ENCODE results near the gene MTFR1L. TPM values are rescaled to one million over a fixed set of nuclear protein-coding genes. Genes with fewer than 3 reads are reported as not detected.

Gene MTFR1L
- total RNA-seq, 1 experiment from 2014 or later = 47.5 TPM

DNA sequence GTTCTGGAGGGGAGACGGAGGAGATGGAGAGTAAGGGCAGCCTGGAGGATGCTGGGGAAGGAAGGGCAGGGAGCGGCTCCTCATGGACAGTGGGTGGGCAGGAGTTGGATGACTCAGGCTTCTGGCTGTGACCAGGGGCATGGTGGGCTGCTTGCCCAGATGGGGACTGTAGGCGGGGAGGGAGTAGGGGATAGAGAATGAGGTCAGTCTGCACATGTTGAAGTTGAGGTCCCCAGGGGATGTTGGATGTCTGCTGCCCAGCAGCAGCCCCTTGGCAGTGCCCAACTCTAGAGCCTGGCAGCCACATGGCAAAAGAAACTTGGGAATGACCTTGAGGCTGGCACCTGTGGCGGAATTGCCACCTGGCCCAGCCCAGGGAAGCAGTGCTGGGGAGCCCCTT is 13.3 kb upstream of the MTFR1L start:
- no peak for DNase-seq (ENCODE audit: low read depth)

DNA sequence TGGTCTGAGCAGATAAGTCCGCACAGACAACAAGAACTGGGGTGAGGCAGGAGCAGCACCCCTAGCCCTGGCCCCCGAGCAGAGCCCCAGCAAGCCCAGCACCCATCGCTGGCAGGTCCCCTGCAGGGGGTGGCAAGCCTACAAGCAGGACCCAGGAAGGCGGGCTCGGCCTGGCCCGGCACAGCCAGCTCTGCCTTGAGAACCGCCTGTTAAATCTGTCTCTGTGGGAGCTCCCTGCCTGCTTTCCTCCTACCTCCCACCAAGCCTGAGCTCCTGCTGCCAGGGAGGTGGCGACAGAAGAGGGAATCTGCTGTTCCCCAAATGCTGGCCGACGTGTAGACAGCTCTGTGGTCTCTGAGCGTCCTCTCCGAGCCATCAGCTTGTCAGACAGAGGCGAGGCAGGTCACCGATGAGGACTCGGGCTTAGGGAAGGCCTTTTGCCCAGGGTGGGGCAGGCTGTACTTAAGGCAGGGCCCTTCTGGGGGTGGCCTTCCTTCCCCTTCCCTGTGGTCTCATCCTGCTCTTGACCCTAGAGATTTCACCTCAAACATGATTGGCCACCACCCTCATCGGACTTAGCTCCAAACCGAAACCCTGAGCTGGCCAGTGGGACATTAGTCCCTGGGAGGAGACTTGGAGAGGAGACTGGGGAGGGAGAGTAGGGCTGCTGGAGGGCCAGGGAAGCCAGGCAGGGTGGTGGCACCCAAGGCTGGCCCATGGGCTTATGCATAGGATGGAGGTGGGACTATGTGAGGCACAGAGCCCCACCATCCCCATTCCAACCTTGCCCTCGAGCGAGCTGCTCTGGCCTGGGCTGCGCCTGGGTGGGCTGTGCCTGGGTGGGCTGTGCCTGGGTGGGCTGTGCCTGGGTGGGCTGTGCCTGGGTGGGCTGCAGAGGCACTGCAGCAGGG is 12.0 kb upstream of the MTFR1L start:
- DNase-seq (ENCODE audit: low read depth) = no peak

DNA sequence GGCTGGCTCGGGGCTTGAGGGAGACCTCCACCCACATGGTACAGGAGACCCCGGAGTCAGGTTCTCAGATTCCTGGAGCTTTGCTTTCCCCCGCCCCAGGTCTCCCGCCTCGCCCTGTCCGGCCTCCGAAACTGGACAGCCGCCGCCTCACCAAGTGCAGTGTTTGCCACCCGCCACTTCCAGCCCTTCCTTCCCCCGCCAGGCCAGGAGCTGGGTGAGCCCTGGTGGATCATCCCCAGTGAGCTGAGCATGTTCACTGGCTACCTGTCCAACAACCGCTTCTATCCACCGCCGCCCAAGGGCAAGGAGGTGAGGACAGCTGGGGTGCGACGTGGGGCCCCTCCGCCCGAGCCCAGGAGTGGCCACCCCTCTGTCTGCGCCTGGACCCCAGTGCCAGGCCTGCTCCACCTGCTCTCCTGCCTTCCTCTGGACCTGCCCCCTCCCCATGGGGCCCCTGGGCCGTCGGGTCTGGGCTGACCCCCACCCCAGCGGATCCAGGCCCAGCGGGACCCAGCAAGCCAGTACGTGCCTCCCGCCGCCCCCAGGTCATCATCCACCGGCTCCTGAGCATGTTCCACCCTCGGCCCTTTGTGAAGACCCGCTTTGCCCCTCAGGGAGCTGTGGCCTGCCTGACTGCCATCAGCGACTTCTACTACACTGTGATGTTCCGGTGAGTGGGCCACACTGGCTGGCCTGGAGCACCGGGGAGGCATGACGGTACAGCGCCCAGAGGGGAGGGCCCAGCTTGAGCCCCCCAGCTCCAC is 11.1 kb upstream of the MTFR1L start:
- DNase-seq (ENCODE audit: low read depth) = no peak

DNA sequence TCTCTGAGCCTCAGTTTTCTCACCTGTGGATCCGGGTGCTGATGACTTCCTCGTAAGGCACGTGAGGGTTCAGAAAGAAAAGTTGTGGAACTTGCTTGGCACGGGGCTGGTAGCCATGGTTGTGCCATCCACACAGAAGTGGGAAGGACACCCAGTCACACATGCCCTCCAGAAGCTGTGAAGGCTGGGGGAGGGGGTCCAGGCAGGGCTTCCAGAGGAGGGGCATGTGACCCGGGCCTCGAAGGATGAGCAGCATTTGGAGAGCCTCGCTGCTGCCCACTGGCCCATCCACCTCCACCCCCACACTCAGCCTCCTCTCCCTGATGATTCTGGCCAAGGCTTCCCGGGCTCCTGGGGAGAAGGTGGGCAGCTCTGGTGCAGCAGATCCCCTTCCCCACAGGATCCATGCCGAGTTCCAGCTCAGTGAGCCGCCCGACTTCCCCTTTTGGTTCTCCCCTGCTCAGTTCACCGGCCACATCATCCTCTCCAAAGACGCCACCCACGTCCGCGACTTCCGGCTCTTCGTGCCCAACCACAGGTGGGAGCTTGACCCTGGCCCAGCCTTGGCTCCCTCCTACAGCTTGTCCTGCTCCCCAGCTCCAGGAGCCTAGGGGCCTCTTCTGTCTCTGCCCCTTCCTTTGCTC is 10.3 kb upstream of the MTFR1L start:
- no peak for DNase-seq (ENCODE audit: low read depth)

DNA sequence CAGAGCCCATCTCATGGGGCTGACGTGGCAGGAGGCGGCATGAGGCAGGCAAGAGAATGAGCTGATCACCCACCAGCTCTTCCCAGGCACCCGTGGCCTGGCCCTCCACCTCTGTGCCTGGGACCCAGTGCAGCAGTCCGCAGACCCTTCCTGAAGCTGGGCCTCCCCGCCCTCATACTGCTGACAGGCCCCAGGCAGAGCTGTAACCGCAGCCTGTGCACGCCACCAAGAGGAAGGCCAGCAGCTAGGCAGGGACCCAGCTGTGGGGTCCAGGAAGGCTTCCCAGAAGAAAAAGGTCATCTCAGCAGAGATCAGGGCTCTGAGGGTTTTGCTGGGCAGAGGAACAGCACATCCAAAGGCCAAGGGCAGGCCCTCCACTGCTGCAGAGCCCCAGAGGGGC is 9.8 kb upstream of the MTFR1L start:
- DNase-seq (ENCODE audit: low read depth) = no peak

DNA sequence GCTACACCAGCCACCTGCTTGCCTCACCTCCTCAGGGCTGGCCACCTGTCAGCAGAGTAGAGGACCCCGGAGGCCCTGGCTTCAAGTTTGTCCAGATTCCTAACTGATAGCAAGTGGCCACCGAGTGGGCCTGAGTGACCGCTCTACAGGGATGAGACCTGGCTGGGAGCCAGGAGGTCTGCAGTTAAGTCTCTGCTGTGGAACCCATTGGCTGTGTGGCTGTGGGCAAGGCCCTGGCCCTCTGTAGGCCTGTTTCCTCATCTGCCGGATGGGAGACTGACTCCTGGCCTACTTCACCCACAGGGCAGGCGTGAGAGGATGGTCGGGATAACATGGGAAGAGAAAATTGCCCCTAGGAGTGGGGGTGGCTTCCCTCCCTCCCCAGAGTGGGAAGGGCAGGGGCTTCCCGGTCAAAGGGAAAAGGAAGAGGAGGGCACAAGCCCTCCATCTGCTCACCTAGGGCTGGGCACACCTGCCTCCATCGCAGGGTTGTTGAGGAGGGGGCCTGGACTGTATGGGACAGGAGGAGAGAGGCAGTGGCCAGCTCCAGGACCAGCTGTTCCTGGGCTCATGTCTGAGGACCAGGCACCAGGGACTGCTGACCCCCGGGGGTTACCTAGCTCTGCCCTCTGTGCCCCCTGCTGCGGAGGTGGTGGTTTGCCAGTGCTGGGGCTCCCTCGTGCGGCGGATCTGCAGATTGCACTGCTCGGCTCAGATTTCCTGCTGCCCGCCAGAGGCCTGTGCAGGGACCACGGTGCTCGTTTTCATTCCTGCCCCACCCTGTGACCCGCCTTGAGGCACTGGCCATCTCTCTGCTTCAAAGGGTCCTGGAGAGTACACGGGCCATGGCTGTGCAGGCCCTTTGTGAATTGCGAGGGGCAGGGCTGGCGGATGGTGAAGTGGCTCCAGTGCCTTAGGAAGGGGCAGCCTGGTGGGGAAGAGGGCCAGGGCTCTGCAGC is 9.1 kb upstream of the MTFR1L start:
- DNase-seq (ENCODE audit: low read depth) = peak; percentile 51

DNA sequence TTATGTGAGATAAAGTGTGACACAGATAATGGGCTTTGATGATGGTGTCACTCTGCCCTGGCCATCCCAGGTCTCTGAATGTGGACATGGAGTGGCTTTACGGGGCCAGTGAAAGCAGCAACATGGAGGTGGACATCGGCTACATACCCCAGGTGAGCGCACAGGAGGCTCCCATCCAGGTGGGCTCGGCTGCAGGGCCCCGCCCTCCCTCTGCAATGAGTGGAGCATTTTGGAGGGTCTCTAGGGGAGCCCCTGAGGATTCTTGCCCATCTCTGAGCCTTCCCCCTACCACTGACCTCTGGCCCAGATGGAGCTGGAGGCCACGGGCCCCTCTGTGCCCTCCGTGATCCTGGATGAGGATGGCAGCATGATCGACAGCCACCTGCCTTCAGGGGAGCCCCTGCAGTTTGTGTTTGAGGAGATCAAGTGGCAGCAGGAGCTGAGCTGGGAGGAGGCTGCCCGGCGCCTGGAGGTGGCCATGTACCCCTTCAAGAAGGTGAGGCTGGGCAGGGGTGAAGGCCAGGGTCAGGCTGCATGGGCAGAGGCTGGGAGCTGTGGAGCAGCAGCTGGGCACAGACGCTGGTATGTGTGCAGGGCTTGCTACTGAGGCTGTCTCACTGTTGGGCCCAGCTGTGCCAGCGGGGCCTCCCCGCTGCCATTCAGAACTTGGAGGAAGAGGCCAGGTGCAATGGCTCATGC is 8.2 kb upstream of the MTFR1L start:
- DNase-seq (ENCODE audit: low read depth) = no peak

DNA sequence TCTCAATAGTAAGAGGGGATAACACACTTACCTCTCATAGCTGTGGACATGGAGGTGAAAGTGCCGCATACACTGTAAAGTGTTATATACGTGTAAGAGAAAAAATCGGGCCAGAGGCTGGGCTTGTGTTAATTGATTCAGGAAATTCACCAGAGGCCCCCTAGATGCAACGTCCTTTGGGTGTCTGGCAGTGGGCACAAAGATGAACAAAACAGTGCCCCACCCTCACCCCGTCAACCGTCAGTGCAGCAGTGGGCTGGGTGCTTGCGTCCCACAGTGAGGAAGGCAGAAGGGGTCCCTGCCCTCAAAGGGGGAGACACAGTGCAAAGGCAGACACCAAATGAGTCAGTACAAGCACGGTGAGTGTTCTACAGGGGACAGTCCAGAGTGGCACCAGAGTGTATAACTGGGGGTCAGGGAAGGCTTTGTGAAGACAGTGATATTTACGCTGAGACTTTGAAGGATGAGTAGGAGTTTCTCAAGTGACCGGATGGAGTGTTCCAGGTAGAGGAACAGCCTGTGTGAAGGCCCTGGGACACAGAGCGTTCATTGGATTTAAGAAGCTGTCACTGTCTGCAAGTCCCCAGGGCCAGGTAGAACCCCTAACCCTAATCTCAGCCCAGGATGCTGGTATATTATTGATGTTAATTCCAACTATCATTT is 6.6 kb upstream of the MTFR1L start:
- no peak for DNase-seq (ENCODE audit: low read depth)

DNA sequence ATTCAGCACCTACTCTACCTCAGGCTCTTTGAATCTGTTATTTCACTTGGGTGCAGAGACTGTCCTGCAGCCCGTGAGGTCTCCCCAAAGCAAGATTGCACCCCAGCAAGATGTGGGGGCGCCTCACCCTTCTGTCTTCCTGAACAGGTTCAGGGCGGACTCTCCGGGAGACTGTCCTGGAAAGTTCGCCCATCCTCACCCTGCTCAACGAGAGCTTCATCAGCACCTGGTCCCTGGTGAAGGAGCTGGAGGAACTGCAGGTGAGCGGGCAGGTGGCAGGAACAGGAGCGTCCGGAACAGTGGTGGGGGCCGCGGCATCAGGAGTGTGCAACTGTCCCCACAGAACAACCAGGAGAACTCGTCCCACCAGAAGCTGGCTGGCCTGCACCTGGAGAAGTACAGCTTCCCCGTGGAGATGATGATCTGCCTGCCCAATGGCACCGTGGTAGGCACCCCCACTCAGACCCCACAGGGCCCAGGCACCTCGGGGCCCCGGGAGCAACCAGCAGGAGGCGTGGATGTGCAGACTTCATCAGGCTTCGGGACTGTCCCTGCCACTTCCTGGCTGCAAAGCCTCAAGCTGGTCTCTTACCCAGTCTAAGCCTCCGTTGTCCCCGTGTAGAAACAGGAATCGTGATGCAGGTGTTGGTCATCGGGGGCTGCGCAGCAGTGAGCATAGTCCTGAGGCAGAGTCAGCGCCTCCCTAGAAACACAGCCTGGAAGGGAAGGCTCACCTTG is 5.9 kb upstream of the MTFR1L start:
- DNase-seq (ENCODE audit: low read depth) = no peak

DNA sequence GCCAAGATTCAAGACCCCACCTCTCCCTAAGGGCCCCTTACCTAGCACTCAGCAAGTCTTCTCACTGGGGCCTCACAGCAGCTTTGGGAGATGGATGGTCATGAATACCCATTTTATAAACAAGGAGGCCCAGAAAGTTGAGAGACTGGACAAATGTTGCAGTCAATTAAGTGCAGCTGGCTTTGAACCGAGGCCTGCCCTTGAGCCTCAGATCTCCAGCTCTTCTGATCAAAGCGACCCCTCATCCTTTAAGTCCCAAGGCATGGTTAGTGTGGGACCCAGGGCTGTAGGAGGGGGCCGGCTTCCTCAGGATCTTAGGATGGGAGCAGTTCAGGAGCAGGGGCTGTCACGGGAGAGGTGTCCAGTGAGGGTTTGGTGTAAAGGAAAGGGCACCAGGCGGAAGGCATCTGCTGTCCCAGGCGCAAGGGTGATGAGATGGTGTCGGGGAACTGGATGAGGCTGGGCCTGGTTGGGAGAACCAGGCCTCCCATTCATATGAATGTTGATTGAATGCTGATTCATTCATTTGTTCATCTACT is 5.1 kb upstream of the MTFR1L start:
- no peak for DNase-seq (ENCODE audit: low read depth)

DNA sequence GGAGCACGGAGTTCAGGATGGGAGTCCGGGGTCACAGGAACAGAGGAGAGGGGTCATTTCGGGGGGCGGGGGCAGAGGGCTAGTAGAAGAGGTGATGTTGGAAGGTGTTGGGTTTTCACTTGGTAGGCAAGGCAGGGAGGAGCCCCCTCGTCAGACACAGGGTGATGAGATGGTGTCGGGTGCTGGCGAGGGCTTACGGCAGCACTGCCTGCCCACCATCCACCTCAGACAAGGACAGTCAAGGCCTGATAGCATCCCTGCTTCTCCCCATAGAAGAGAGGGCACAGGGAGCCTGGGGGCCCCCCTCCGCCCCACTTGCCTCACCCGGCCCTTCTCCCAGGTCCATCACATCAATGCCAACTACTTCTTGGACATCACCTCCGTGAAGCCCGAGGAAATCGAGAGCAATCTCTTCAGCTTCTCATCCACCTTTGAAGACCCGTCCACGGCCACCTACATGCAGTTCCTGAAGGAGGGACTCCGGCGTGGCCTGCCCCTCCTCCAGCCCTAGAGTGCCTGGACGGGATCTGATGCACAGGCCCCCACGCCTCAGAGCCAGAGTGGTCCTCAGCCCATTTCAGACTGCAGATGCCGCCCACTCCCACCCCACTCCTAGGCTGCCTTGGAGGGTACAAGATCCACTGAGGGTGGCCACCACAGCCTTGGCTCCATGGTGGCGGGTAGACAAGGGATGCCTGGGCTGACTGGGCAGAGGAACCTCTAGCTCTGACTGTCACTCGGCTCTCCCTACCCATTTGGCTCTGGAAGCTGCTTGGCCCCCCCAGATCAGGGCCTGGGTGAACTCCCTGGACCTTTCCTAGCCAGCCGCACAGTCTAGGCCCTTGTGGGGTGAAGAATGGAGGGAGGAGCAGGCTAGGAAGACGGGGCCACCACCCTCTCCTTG is 4.3 kb upstream of the MTFR1L start:
- DNase-seq (ENCODE audit: low read depth) = no peak

DNA sequence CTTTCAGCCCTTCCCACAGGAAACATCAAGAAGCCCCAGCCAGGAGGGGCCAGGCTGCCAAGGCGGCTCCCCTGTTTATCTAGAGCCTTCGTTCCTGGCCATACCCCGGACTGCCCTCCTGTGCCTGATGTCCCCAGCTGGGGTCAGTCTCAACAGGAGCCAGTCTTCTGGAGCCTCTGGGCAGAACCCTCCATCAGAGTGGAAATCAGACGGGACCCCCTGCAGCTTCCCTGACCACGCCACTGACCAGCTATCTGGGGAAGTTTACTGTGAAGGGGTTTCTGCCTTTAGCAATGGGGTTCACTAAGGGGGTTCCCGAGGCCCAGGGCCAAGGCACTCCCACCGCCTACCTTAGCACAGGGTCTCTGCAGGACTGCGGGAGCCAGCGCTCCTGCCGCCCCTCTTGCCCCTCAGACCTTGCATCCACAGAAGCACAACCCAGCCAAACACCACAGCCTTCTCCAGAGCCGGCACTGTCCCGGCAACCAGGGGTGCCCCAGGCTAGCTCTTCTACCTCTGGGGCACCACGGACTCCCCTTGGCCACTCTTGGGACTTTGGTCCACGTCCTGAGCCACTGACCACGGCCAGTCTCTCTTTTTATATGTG is 3.5 kb upstream of the MTFR1L start:
- no peak for DNase-seq (ENCODE audit: low read depth)

DNA sequence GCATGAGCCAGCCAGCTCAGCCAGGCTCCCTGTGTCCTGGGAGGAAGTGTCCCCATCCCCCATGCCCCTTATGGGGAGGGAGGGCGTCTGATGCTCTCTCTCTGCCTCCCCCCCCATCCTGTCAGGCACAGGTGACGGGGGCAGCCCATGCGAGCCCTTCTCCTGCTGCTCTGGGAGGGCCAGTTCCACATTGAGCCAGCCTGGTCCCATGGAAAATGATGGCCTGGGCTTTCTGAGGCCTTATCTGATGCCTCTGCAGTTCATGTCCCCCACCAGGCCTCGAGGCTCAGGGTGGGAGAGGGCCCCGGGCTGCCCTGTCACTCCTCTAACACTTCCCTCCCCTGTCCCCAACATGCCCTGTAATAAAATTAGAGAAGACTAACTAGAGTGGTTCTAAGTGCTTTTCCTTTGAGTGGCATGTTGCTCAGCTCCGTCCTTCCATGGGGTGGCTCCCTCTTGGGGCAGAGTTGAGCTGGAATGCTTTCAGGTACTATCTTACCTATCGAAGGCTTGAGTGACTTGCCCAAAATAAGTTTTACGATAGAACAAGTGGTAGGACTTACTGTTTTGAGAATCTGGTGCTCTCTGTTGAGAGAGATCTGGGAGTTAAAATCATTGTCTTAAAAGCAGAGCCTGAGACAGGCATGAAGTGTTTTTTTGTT is 1.8 kb upstream of the MTFR1L start:
- DNase-seq (ENCODE audit: low read depth) = no peak

DNA sequence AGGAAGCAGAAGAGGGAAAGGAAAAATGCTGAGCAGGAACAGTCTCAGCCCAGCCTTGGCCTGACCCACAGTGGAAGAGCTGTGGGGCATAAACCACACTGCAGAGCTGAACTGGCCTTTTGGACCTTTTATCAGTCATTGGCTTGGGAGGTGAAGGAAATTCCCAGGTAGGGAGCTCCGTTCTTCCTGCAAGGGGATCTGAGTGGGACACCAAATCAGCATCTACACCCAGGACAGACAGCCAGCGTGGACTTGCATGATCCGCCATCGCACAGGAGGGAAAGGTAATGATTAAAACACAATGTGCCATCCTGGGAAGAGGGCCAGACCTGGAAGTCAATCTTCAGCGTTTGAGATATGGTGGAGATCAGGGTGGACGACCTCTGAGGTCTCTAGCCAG is 1.2 kb upstream of the MTFR1L start:
- no peak for DNase-seq (ENCODE audit: low read depth)

DNA sequence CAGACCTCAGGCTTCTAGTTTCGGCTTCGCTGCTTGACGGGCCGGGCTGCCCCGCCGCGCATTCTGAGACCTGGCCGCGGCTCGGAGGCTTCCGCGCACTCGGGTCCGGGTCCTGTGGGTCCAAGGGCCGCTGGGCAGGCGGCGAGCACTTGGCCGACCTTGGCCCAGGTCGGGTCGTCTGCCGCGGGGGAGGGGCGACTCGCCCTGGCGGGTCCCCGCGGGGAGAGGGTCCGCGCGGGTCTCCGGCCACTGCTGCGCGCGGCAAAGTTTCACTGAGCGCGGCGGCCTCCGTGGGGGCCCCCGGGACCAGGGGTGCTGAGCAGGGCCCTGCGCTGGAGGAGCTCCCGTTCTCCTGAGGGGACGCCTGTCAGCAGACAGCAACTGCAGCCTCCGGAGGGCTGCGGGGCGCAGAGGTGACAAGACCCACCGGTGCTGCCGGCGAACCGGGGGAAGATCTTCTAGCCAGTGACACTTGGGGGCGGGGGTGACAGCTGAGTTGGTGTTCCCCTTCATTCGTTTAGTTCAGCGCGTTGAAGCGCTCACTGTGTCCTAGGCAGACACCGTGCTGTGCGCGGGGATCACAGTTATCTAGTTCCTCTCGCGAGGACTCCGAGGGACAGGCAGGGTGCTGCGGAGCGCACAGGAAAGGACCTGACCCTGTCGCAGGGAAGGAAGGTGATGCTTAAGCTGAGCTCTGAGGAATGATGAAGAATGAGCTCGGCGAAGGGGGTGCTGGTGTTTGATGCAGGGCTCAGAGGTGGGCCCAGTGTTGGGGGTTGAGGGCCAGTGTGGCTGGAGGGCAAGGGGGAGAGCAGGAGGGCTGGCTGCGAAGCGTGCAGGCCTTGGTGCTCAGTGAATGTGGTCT is 725 bp downstream of the MTFR1L start:
- peak; percentile 42 for DNase-seq (ENCODE audit: low read depth)

DNA sequence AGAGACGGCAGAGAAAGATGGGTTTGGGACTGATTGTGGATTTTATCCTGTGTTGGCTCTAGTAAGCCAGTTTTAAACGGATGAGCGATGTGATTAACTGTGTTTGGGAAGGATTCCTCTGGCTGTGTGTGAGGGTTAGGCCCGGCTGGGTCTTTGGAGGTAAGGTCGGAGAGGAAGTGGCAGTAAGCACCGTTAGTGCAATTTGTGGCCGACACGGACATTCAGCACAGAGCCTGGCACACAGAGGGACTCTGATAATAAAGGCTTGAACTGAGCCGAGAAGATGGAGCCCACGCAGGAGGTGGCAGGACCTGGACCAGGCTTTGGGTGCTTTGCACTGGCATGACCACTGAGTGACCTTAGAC is 1.3 kb downstream of the MTFR1L start:
- DNase-seq (ENCODE audit: low read depth) = no peak
